GM21526 (cell line): Measurements from ENCODE around the gene HK3.
"Not testable (repeated sequence)": the region's sequence is repeated elsewhere in the genome, so short reads cannot be mapped to it uniquely, and the experiment has no call there.

ENCODE experiments used
- ATAC-seq: cut with Tn5 transposase; IDR thresholded peaks from one replicate; pipeline ENCODE4 v1.9.1; 2021; ENCODE audit warnings: moderate library complexity; ENCODE audit not compliant: unreplicated experiment, low FRiP score

The HK3 gene

GRCh38 chr5:176870644-176871043, 28.5 kb downstream of the HK3 start:
- ATAC-seq: not testable (repeated sequence)

- no peak for ATAC-seq
These were observed 29.0 kb downstream of the HK3 start for GRCh38 chr5:176870110-176870591.

- no peak for ATAC-seq
These were observed 29.5 kb downstream of the HK3 start for GRCh38 chr5:176869501-176870109.

- no peak for ATAC-seq
These were observed 30.4 kb downstream of the HK3 start for GRCh38 chr5:176868731-176869130.

GRCh38 chr5:176868126-176868525, 31.0 kb downstream of the HK3 start:
- no peak for ATAC-seq

GRCh38 chr5:176866707-176867310, 32.3 kb downstream of the HK3 start:
- no peak for ATAC-seq

GRCh38 chr5:176865964-176866363, 33.2 kb downstream of the HK3 start:
- no peak for ATAC-seq

GRCh38 chr5:176864755-176865154, 34.4 kb downstream of the HK3 start:
- ATAC-seq: no peak

GRCh38 chr5:176863765-176864098, 35.4 kb downstream of the HK3 start:
- no peak for ATAC-seq

- ATAC-seq: no peak
These were observed 35.9 kb downstream of the HK3 start for GRCh38 chr5:176863041-176863764.

- ATAC-seq: no peak
These were observed 36.7 kb downstream of the HK3 start for GRCh38 chr5:176862330-176862995.

- no peak for ATAC-seq
These were observed 37.9 kb downstream of the HK3 start for GRCh38 chr5:176861276-176861675.

GRCh38 chr5:176860381-176860780, 38.8 kb downstream of the HK3 start:
- no peak for ATAC-seq

- no peak for ATAC-seq
These were observed 39.2 kb downstream of the HK3 start for GRCh38 chr5:176859916-176860315.

- no peak for ATAC-seq
These were observed 41.3 kb downstream of the HK3 start for GRCh38 chr5:176857894-176858273.

GRCh38 chr5:176857216-176857893, 41.8 kb downstream of the HK3 start:
- no peak for ATAC-seq

- no peak for ATAC-seq
These were observed 42.4 kb downstream of the HK3 start for GRCh38 chr5:176856746-176857145.

GRCh38 chr5:176855598-176855997, 43.5 kb downstream of the HK3 start:
- no peak for ATAC-seq

GRCh38 chr5:176854164-176854563, 45.0 kb downstream of the HK3 start:
- no peak for ATAC-seq

GRCh38 chr5:176853151-176853778, 45.9 kb downstream of the HK3 start:
- no peak for ATAC-seq
